Neural progenitor cell (in vitro differentiated cells): ENCODE measurements around the gene GRIP1.

ENCODE experiments used
- EZH2phosphoT487 ChIP-seq: fragments of 200-600 bp; sonication (generic); IDR thresholded peaks from 2 replicates; pipeline ENCODE4 v1.6.1; 2017; ENCODE audit warnings: antibody characterized with exemption
- TF ChIP-seq, protein P1 (sequence below): fragments of 200-600 bp; sonication (generic); IDR thresholded peaks from 2 replicates; pipeline ENCODE4 v1.5.1; 2017; ENCODE audit warnings: antibody characterized with exemption, mild to moderate bottlenecking

DNA sequence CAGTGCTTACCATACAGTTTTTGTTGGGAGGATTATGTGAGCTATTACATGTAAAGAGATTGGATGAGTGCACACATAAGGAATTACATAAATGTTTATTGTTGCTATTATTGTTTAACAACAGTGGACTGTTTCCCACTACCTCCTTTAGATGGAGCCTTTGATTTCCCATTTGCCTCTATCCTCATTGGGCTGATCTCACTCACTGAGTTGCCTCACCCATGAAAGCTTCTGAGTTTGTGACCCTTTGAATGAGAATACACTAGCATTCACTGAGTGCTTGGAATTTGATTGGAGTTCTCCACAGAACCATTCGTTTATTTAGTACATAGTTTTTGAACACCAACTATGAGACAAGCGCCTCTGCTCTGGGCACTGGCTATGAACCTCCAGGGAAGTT is 255.6 kb downstream of the GRIP1 start:
- TF ChIP-seq, protein P1, sequence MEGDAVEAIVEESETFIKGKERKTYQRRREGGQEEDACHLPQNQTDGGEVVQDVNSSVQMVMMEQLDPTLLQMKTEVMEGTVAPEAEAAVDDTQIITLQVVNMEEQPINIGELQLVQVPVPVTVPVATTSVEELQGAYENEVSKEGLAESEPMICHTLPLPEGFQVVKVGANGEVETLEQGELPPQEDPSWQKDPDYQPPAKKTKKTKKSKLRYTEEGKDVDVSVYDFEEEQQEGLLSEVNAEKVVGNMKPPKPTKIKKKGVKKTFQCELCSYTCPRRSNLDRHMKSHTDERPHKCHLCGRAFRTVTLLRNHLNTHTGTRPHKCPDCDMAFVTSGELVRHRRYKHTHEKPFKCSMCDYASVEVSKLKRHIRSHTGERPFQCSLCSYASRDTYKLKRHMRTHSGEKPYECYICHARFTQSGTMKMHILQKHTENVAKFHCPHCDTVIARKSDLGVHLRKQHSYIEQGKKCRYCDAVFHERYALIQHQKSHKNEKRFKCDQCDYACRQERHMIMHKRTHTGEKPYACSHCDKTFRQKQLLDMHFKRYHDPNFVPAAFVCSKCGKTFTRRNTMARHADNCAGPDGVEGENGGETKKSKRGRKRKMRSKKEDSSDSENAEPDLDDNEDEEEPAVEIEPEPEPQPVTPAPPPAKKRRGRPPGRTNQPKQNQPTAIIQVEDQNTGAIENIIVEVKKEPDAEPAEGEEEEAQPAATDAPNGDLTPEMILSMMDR: no peak
- TF ChIP-seq EZH2phosphoT487: no peak
